Heart right ventricle (tissue), 16 donors: ENCODE results near the gene LARGE1. TPM values are rescaled to one million over a fixed set of nuclear protein-coding genes. Genes with fewer than 3 reads are reported as not detected.

Experiments used
- ATAC-seq, 8 donors: fragments of 200-7000 bp; cut with Tn5 transposase; one replicate each; pipeline ENCODE4 v1.9.1; 2020; ENCODE audit warnings: mild to moderate bottlenecking in 8 of 8, moderate library complexity in 8 of 8, moderate number of reproducible peaks in 1 of 8
- DNase-seq, 2 donors: peaks; one replicate each; pipeline ENCODE4 v3.0.0-alpha.2; 2020
- H3K27ac ChIP-seq, 10 donors: fragments of 200-600 bp; sonication (generic) in 2 of 10; one replicate each; pipeline versions ENCODE4 v1.5.0 to v1.8.0; 2020 to 2022; ENCODE audit warnings: mild to moderate bottlenecking in 3 of 10
- H3K27me3 ChIP-seq, 7 donors: fragments of 200-600 bp; one replicate each; pipeline ENCODE4 v1.8.0; 2021 to 2022; ENCODE audit warnings: mild to moderate bottlenecking in 2 of 7
- H3K36me3 ChIP-seq, 9 donors: fragments of 200-600 bp; sonication (generic) in 1 of 9; one replicate each; pipeline versions ENCODE4 v1.5.0 to v1.8.0; 2020 to 2022; ENCODE audit warnings: mild to moderate bottlenecking in 2 of 9
- H3K4me1 ChIP-seq, 9 donors: fragments of 200-600 bp; sonication (generic) in 1 of 9; one replicate each; pipeline versions ENCODE4 v1.5.0 to v1.8.0; 2020 to 2022; ENCODE audit warnings: mild to moderate bottlenecking in 4 of 9
- H3K4me3 ChIP-seq, 10 donors: fragments of 200-600 bp; sonication (generic) in 2 of 10; one replicate each; pipeline versions ENCODE4 v1.5.0 to v1.8.0; 2020 to 2022; ENCODE audit warnings: mild to moderate bottlenecking in 7 of 10, moderate library complexity in 2 of 10
- H3K9me3 ChIP-seq, 11 donors: fragments of 200-600 bp in 10 of 11; sonication (generic) in 2 of 11; one replicate each; pipeline versions ENCODE4 v1.5.0 to v1.8.0; 2013 to 2022; ENCODE audit warnings: mild to moderate bottlenecking in 2 of 11, control low read depth in 1 of 11, moderate library complexity in 1 of 11
- WGBS, 2 donors: extraction: QIAGEN DNeasy Blood & Tissue Kit; methylation state at CpG; one replicate each; pipeline ENCODE4 v1.1.7; 2013; ENCODE audit warnings: inconsistent platforms in 1 of 2; 5-methylcytosine and 5-hydroxymethylcytosine counted together
- intact Hi-C, 10 donors: fragments of 100-400 bp; cut with DNase I; formaldehyde crosslinking; loops; one replicate each; pipeline versions ENCODE4 v1.11.1 to v1.14.2; 2022
- polyA plus RNA-seq, 2 donors: library from polyadenylated mRNA; stranded (reverse); fragments of 200-250 nt; gene quantifications; one replicate each; pipeline ENCODE4 v1.2.3, GENCODE V29; 2013
- total RNA-seq, 10 donors: library from RNA; stranded (reverse); fragmentation: NEBNext Ultra II Directional in 3 of 10; extraction: Animal tissue kit (Norgen Biotek cat#: 25700) in 3 of 10; gene quantifications; one replicate each; pipeline versions ENCODE4 v1.2.1 to v1.2.4, GENCODE V29; 2021 to 2023
- TF ChIP-seq, protein P1 (sequence below), 9 donors: fragments of 200-600 bp; sonication (generic) in 2 of 9; IDR thresholded peaks; one replicate each; pipeline versions ENCODE4 v1.5.0 to v1.8.0; 2021 to 2022; ENCODE audit warnings: antibody characterized with exemption in 9 of 9, mild to moderate bottlenecking in 5 of 9, moderate library complexity in 1 of 9
- donor health status: Arrhythmogenic right ventricular cardiomyopathy.
- donor health status: ischemic (EF 13 %, LVEDD 7.1; RV severe dilation, severe dysfunction).
- donor health status: healthy with polysubstance abuse.
- donor health status: DM: no; HTN: yes; CAD: no.
- donor health status: DM: no; HTN: no; CAD: no.
- donor health status: ischemic (EF 25% LVEDD 6.9; RV normal size, moderate dysfunction).
- donor health status: ischemic (EF 25% LVEDD 5.7; RV mildly dilated, moderate dysfunction).
- donor health status: healthy.
- donor health status: DM: yes; HTN: yes; CAD: no.
- donor health status: Ischemic cardiomyopathy.
- donor health status: ischemic (EF 35%, LVEDD 5.7; RV mildly dilated, moderate dysfunction).
- donor health status: nonischemic (EF 11% LVEDD 7.7; RV severe dilation, severe dysfunction).
- donor health status: DM: yes; HTN: yes; CAD: no.
- donor health status: PGD.
- donor health status: ischemic (EF 29% LVEDD 5.4; RV normal size, mild dysfunction).
- donor health status: nonischemic (EF 23%, LVEDD 6.1; RV moderate dilation, normal function).

LARGE1 gene
- total and polyA plus RNA-seq, 12 donors, result 33.7 to 184 (median 144) TPM

DNA sequence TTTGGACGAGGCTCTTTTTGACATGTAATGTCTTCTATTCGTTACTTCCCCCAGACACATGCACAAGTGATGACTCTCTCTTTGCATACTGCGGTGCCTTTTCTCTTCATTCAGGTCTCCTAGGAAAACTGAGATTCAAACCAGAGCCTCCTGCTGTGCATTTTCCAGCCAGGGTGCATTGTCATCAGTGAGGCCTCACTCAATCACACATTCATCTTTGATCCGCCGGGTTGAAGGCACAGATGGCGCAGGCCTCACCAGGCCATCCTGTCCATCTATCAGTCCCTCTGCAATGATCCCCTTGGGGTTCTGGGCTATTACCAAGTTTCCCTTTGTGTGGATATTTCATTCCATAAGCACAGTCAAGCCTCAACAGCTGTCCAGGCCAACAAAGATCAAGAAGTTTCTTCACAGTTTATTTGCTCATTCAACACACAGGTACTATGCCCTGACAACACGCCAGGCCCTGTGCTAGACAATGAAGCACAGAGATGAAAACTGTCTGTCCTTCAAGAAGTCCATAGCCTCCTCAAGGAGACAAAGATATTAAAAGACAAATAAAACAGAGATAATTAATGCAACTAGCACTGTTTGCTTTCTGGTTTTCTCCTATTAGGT, 107.8 kb downstream of the LARGE1 start:
- Histone ChIP-seq H3K4me3 (no peak overlapping the region), H3K36me3 (no peaks in the 10 kb centered on the region), H3K9me3 (peaks cover 0 to 15% (median 0%) of the 10 kb centered on the region in 11 donors), H3K27ac (peak overlapping the region in 9 of 10 donors; percentile 46 to 70 (median 52)), H3K4me1 (peaks cover 0 to 41% (median 25%) of the 10 kb centered on the region in 9 donors), H3K27me3 (no peaks in the 10 kb centered on the region)
- TF ChIP-seq, protein P1, sequence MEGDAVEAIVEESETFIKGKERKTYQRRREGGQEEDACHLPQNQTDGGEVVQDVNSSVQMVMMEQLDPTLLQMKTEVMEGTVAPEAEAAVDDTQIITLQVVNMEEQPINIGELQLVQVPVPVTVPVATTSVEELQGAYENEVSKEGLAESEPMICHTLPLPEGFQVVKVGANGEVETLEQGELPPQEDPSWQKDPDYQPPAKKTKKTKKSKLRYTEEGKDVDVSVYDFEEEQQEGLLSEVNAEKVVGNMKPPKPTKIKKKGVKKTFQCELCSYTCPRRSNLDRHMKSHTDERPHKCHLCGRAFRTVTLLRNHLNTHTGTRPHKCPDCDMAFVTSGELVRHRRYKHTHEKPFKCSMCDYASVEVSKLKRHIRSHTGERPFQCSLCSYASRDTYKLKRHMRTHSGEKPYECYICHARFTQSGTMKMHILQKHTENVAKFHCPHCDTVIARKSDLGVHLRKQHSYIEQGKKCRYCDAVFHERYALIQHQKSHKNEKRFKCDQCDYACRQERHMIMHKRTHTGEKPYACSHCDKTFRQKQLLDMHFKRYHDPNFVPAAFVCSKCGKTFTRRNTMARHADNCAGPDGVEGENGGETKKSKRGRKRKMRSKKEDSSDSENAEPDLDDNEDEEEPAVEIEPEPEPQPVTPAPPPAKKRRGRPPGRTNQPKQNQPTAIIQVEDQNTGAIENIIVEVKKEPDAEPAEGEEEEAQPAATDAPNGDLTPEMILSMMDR (IDR thresholded peaks at IDR 0.05), result no peak
- DNase-seq (no peak), ATAC-seq (no peak)
- WGBS, 2 donors, result 79 to 83% methylated on average over 7 of the region's 7 CpGs
- intact Hi-C loops, result loop anchor here in 1 of 10 donors (10.0 kb wide), 1 partner anchor 52 kb away; no protein-coding TSS in a partner anchor

DNA sequence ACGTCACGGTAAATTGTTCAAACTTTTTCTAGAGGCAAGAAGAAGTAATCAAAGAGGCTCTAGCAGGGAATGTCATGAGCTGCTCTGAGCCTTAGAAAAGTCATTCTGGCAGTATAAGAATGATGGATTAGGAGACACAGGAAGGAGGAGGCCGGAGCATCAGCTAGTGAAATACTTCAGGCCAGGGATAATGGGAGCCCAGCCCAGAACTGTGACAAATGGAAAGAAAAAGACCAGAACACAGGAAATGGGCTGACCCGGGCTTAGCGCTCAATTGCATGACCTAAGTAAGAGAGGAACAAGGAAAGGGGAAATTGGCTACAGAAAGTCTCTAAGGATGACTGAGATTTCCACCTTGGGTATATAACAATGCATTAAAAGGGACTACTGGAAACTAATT, 108.6 kb downstream of the LARGE1 start:
- H3K9me3 ChIP-seq, result peaks cover 0 to 10% (median 0%) of the 10 kb centered on the region in 11 donors
- H3K4me3 ChIP-seq, result no peak overlapping the region
- peak; percentile 23 to 81 for DNase-seq
- TF ChIP-seq, protein P1 (IDR thresholded peaks at IDR 0.05), result no peak
- H3K4me1 ChIP-seq, result peaks cover 0 to 48% (median 32%) of the 10 kb centered on the region in 9 donors
- H3K36me3 ChIP-seq, result no peaks in the 10 kb centered on the region
- 32 to 34% methylated on average over 5 of the region's 5 CpGs for WGBS, 2 donors
- no peaks in the 10 kb centered on the region for H3K27me3 ChIP-seq
- ATAC-seq, result peak; percentile 60 to 93 (median 84)
- peak overlapping the region in 9 of 10 donors; percentile 46 to 70 (median 53) for H3K27ac ChIP-seq
- intact Hi-C loops, result loop anchor here in 1 of 10 donors (10.0 kb wide), 1 partner anchor 53 kb away; no protein-coding TSS in a partner anchor

DNA sequence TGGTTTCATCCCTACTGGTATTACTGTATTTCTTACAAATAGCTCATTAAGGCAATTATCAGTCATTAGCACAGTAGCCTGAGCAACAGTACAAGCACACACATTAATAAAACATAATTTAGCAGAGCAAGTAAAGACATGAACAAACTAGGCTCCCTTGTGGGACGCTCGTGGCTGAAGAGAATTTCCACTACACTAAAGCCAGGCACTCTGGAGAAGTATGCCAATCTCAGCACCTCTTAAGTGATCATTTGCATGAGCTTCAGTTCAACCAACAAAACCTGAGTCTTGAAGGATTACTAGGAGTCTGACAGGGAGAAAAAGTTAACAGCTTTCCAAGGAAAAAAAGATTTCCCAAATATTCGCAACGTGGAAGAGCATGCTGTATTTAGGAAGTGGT, 109.1 kb downstream of the LARGE1 start:
- no peaks in the 10 kb centered on the region for H3K36me3 ChIP-seq
- TF ChIP-seq, protein P1 (IDR thresholded peaks at IDR 0.05), result no peak
- H3K27ac ChIP-seq, result peak overlapping the region; percentile 6 to 70 (median 52)
- 44 to 50% methylated on average over 4 of the region's 4 CpGs for WGBS, 2 donors
- H3K9me3 ChIP-seq, result peaks cover 0 to 5% (median 0%) of the 10 kb centered on the region in 11 donors
- no peaks in the 10 kb centered on the region for H3K27me3 ChIP-seq
- peaks cover 2 to 53% (median 33%) of the 10 kb centered on the region in 9 donors for H3K4me1 ChIP-seq
- DNase-seq, result no peak
- intact Hi-C loops, result loop anchor here in 1 of 10 donors (10.0 kb wide), 1 partner anchor 54 kb away; no protein-coding TSS in a partner anchor
- no peak overlapping the region for H3K4me3 ChIP-seq
- ATAC-seq, result peak; percentile 30 to 65 (median 44)

DNA sequence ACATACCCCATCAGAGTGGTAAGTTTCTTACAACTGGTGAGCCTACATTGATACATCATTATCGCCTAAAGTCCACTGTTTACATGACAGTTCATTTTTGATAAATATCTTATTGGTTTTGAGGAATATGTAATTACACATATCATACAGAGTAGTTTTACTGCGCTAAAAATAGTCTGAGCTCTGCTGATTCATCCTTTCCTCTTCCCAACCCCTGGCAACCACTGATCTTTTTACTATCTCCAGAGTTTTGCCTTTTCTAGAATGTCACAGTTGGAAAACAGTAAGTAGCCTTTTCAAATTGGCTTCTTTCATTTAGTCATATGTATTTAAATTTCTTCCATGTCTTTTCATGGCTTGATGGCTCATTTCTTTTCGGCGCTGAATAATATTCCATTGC, 112.8 kb downstream of the LARGE1 start:
- WGBS, 2 donors, result 88 to 97% methylated on average over 4 of the region's 4 CpGs
- TF ChIP-seq, protein P1 (IDR thresholded peaks at IDR 0.05), result no peak
- intact Hi-C loops, result no loop called here
- ATAC-seq (peak in 1 of 8 donors; percentile 36), DNase-seq (no peak)
- Histone ChIP-seq H3K36me3 (no peaks in the 10 kb centered on the region), H3K4me1 (peaks cover 4 to 81% (median 47%) of the 10 kb centered on the region in 9 donors), H3K27me3 (no peaks in the 10 kb centered on the region), H3K27ac (peak overlapping the region in 3 of 10 donors; percentile 13 to 25 (median 20)), H3K9me3 (no peaks in the 10 kb centered on the region), H3K4me3 (no peak overlapping the region)
